ENCODE measurements around the gene HMOX2.

DNA sequence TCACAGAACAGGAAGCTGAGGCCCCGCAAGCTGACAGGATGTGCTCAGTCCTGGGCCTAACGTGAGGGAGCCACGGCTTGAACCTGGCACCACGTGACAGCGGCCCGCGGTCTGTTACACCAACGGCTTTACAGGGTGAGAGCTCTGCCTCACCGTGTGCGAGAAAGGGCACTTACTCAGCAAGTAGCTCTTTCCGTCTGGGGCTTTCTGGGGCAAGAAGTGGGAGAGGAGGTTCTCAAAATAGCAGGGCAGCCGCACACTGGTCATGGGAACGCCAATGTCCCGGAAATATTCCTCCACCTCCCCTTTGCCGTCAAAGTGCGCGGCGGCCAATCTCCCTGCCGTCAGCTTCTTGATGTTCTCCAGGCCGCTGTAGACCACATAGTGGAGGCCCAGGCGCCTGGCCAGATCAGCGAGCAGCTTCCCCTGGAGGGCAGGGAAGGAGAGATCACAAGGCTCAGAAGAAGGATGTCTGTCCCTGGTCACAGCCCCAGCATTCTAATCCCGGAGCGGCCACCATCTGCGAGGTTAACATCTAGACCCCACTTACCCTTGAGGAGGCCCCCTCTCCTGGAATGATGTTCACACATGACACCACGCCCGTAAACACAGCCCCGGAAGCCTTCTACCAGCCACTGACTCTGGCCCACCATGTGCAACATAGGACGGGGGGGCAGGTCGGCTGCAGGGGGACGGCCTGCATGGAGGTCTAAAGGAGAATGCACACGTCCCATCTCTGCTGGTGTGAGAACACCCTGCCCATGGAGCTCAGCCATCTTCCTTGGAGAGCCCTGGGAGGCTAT, 10.0 kb upstream of the HMOX2 start:
- TF ChIP-seq, protein P1, sequence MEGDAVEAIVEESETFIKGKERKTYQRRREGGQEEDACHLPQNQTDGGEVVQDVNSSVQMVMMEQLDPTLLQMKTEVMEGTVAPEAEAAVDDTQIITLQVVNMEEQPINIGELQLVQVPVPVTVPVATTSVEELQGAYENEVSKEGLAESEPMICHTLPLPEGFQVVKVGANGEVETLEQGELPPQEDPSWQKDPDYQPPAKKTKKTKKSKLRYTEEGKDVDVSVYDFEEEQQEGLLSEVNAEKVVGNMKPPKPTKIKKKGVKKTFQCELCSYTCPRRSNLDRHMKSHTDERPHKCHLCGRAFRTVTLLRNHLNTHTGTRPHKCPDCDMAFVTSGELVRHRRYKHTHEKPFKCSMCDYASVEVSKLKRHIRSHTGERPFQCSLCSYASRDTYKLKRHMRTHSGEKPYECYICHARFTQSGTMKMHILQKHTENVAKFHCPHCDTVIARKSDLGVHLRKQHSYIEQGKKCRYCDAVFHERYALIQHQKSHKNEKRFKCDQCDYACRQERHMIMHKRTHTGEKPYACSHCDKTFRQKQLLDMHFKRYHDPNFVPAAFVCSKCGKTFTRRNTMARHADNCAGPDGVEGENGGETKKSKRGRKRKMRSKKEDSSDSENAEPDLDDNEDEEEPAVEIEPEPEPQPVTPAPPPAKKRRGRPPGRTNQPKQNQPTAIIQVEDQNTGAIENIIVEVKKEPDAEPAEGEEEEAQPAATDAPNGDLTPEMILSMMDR (CRISPR knock-in tag; IDR thresholded peaks at IDR 0.05): no peak
- no peak for TF ChIP-seq MYNN (CRISPR knock-in tag; IDR thresholded peaks at IDR 0.05; ENCODE audit: low read depth)
- TF ChIP-seq, protein P2, sequence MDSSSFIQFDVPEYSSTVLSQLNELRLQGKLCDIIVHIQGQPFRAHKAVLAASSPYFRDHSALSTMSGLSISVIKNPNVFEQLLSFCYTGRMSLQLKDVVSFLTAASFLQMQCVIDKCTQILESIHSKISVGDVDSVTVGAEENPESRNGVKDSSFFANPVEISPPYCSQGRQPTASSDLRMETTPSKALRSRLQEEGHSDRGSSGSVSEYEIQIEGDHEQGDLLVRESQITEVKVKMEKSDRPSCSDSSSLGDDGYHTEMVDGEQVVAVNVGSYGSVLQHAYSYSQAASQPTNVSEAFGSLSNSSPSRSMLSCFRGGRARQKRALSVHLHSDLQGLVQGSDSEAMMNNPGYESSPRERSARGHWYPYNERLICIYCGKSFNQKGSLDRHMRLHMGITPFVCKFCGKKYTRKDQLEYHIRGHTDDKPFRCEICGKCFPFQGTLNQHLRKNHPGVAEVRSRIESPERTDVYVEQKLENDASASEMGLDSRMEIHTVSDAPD (CRISPR knock-in tag; IDR thresholded peaks at IDR 0.05): no peak
- TF ChIP-seq, protein P3, sequence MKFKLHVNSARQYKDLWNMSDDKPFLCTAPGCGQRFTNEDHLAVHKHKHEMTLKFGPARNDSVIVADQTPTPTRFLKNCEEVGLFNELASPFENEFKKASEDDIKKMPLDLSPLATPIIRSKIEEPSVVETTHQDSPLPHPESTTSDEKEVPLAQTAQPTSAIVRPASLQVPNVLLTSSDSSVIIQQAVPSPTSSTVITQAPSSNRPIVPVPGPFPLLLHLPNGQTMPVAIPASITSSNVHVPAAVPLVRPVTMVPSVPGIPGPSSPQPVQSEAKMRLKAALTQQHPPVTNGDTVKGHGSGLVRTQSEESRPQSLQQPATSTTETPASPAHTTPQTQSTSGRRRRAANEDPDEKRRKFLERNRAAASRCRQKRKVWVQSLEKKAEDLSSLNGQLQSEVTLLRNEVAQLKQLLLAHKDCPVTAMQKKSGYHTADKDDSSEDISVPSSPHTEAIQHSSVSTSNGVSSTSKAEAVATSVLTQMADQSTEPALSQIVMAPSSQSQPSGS (CRISPR knock-in tag; IDR thresholded peaks at IDR 0.05): no peak
- TF ChIP-seq TARDBP (CRISPR knock-in tag; IDR thresholded peaks at IDR 0.05): no peak
- TF ChIP-seq FIP1L1 (IDR thresholded peaks at IDR 0.05; ENCODE audit: borderline replicate concordance, insufficient read depth, low read depth, low read length): no peak
- no peak for TF ChIP-seq SMC3 (IDR thresholded peaks at IDR 0.05; ENCODE audit: low read length)
- TF ChIP-seq NR1H2 (CRISPR knock-in tag; IDR thresholded peaks at IDR 0.05; ENCODE audit: borderline replicate concordance, low read depth): no peak
- TF ChIP-seq ZNF790 (CRISPR knock-in tag; IDR thresholded peaks at IDR 0.05; ENCODE audit: borderline replicate concordance): no peak
- TF ChIP-seq KDM5A (IDR thresholded peaks at IDR 0.05; ENCODE audit: borderline replicate concordance, low read length): no peak
- no peak for TF ChIP-seq SP1 (IDR thresholded peaks at IDR 0.05)
- TF ChIP-seq SP1 (CRISPR knock-in tag; IDR thresholded peaks at IDR 0.05): no peak
